ENCODE results near the gene STX4. TPM values are rescaled to one million over a fixed set of nuclear protein-coding genes. Genes with fewer than 3 reads are reported as not detected.

Gene STX4
- total RNA-seq, 1 donor from 2014 or later = 6.6 TPM

- Histone ChIP-seq H4K20me1 (ENCODE audit: low read depth) (peaks cover 57% of the 10 kb centered on the region), H3K9ac (no peak overlapping the region), H3F3A (ENCODE audit: low read depth) (peaks cover 21% of the 10 kb centered on the region), H3K36me3 (no peaks in the 10 kb centered on the region), H3K4me2 (no peak overlapping the region), H3K27me3 (no peaks in the 10 kb centered on the region), H3K4me1 (peaks cover 6% of the 10 kb centered on the region), H2AFZ (replicated peaks) (no peak overlapping the region), H3K9me3 (ENCODE audit: low read depth) (no peaks in the 10 kb centered on the region), H3K79me2 (ENCODE audit: low read depth) (peaks cover 34% of the 10 kb centered on the region), H3K4me3 (no peak overlapping the region), H3K27ac (no peak overlapping the region)
- TF ChIP-seq EZH2 (IDR thresholded peaks at IDR 0.05) = no peak
- no peak for TF ChIP-seq CTCF (IDR thresholded peaks at IDR 0.05)
- TF ChIP-seq EZH2phosphoT487 (IDR thresholded peaks at IDR 0.05) = no peak
- peaks cover 22% of the 10 kb centered on the region for H3K36me3 Mint-ChIP-seq
- no peak overlapping the region for H3K27ac Mint-ChIP-seq
- H3K4me1 Mint-ChIP-seq = peaks cover 10% of the 10 kb centered on the region
- H3K9me3 Mint-ChIP-seq = no peaks in the 10 kb centered on the region
- H3K4me3 Mint-ChIP-seq = no peak overlapping the region
- H3K27me3 Mint-ChIP-seq (ENCODE audit: insufficient read depth, low read depth) = peaks cover 13% of the 10 kb centered on the region
- DNase-seq (ENCODE audit: low spot score) = no peak
Observed at GRCh38 chr16:31077592-31078396, 44.4 kb downstream of the STX4 start.

DNA sequence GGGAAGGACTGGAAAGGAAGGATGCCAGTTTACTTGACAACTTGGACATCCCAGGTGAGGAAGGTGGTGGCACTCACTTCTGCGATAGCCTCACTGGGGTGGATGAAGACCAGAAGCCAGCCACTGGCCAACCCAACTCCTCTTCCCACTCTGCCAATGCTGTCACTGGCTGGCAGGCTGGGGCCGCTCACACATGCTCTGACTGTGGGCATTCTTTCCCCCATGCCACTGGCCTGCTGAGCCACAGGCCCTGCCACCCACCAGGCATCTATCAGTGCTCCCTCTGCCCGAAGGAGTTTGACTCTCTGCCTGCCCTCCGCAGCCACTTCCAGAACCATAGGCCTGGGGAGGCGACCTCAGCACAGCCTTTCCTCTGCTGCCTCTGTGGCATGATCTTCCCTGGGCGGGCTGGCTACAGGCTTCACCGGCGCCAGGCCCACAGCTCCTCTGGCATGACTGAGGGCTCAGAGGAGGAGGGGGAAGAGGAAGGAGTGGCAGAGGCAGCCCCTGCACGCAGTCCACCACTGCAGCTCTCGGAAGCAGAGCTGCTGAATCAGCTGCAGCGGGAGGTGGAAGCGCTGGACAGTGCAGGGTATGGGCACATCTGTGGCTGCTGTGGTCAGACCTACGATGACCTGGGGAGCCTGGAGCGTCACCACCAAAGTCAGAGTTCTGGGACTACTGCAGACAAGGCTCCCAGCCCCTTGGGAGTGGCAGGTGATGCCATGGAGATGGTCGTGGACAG lies 45.4 kb downstream of the STX4 start:
- Mint-ChIP-seq H3K27me3 (ENCODE audit: insufficient read depth, low read depth) (peaks cover 13% of the 10 kb centered on the region), H3K9me3 (no peaks in the 10 kb centered on the region), H3K36me3 (peaks cover 24% of the 10 kb centered on the region), H3K27ac (no peak overlapping the region), H3K4me3 (no peak overlapping the region), H3K4me1 (peaks cover 10% of the 10 kb centered on the region)
- H2AFZ ChIP-seq (replicated peaks) = no peak overlapping the region
- peaks cover 6% of the 10 kb centered on the region for H3K4me1 ChIP-seq
- H3K27ac ChIP-seq = no peak overlapping the region
- H3K36me3 ChIP-seq = no peaks in the 10 kb centered on the region
- no peak overlapping the region for H3K4me2 ChIP-seq
- H3K4me3 ChIP-seq = no peak overlapping the region
- peaks cover 31% of the 10 kb centered on the region for H3K79me2 ChIP-seq (ENCODE audit: low read depth)
- H3K27me3 ChIP-seq = no peaks in the 10 kb centered on the region
- DNase-seq (ENCODE audit: low spot score) = no peak
- TF ChIP-seq EZH2phosphoT487 (IDR thresholded peaks at IDR 0.05) (no peak), CTCF (IDR thresholded peaks at IDR 0.05) (no peak), EZH2 (IDR thresholded peaks at IDR 0.05) (no peak)
- no peaks in the 10 kb centered on the region for H3K9me3 ChIP-seq (ENCODE audit: low read depth)
- peaks cover 15% of the 10 kb centered on the region for H3F3A ChIP-seq (ENCODE audit: low read depth)
- peaks cover 59% of the 10 kb centered on the region for H4K20me1 ChIP-seq (ENCODE audit: low read depth)
- H3K9ac ChIP-seq = no peak overlapping the region

DNA sequence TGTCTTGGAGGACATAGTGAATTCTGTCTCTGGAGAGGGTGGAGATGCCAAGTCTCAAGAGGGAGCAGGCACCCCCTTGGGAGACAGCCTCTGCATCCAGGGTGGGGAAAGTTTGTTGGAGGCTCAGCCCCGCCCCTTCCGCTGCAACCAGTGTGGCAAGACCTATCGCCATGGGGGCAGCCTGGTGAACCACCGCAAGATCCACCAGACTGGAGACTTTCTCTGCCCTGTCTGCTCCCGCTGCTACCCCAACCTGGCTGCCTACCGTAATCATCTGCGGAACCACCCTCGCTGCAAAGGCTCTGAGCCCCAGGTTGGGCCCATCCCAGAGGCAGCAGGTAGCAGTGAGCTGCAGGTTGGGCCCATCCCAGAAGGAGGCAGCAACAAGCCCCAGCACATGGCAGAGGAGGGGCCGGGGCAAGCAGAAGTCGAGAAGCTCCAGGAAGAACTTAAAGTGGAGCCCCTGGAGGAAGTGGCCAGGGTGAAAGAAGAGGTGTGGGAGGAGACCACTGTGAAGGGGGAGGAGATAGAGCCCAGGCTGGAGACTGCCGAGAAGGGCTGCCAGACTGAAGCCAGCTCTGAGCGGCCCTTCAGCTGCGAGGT lies 46.1 kb downstream of the STX4 start:
- Histone ChIP-seq H3K4me1 (peaks cover 6% of the 10 kb centered on the region), H3K79me2 (ENCODE audit: low read depth) (peaks cover 31% of the 10 kb centered on the region), H3K9ac (no peak overlapping the region), H4K20me1 (ENCODE audit: low read depth) (peaks cover 59% of the 10 kb centered on the region), H2AFZ (replicated peaks) (no peak overlapping the region), H3K4me3 (no peak overlapping the region), H3K27ac (no peak overlapping the region), H3K27me3 (no peaks in the 10 kb centered on the region), H3K36me3 (no peaks in the 10 kb centered on the region), H3K4me2 (no peak overlapping the region), H3K9me3 (ENCODE audit: low read depth) (no peaks in the 10 kb centered on the region), H3F3A (ENCODE audit: low read depth) (peaks cover 10% of the 10 kb centered on the region)
- Mint-ChIP-seq H3K4me1 (peaks cover 10% of the 10 kb centered on the region), H3K9me3 (no peaks in the 10 kb centered on the region), H3K27me3 (ENCODE audit: insufficient read depth, low read depth) (peaks cover 13% of the 10 kb centered on the region), H3K27ac (no peak overlapping the region), H3K36me3 (peaks cover 24% of the 10 kb centered on the region), H3K4me3 (no peak overlapping the region)
- no peak for DNase-seq (ENCODE audit: low spot score)
- TF ChIP-seq EZH2phosphoT487 (IDR thresholded peaks at IDR 0.05) = no peak
- TF ChIP-seq CTCF (IDR thresholded peaks at IDR 0.05) = no peak
- TF ChIP-seq EZH2 (IDR thresholded peaks at IDR 0.05) = no peak
